HEK293 (cell line): Measurements from ENCODE around the gene GFM1.
A peak's percentile ranks its signal among the peaks of the same experiment; 100 is the strongest.

Experiments
- OVOL3 ChIP-seq: fragments of 450-650 bp; formaldehyde crosslinking; IDR thresholded peaks from 2 replicates; pipeline ENCODE4 v1.5.1; 2016; ENCODE audit warnings: missing biosample characterization, missing genetic modification characterization
- ZBTB48 ChIP-seq: fragments of 450-650 bp; formaldehyde crosslinking; IDR thresholded peaks from 2 replicates; pipeline ENCODE4 v1.5.1; 2016; ENCODE audit warnings: missing biosample characterization, missing genetic modification characterization
- ZNF670 ChIP-seq: fragments of 450-650 bp; formaldehyde crosslinking; IDR thresholded peaks from 2 replicates; pipeline ENCODE4 v1.5.1; 2016; ENCODE audit warnings: missing biosample characterization, missing genetic modification characterization, low read depth
- ZNF768 ChIP-seq: fragments of 450-650 bp; formaldehyde crosslinking; IDR thresholded peaks from 2 replicates; pipeline ENCODE4 v1.5.1; 2018; ENCODE audit warnings: missing biosample characterization, mild to moderate bottlenecking, missing genetic modification characterization
- ZSCAN30 ChIP-seq: fragments of 450-650 bp; IDR thresholded peaks from 2 replicates; pipeline ENCODE4 v1.5.1; 2018; ENCODE audit warnings: missing biosample characterization, mild to moderate bottlenecking, missing genetic modification characterization, moderate library complexity
- TF ChIP-seq, protein P1 (sequence below): fragments of 450-650 bp; formaldehyde crosslinking; IDR thresholded peaks from 2 replicates; pipeline ENCODE4 v1.5.1; 2016; ENCODE audit warnings: missing biosample characterization, missing genetic modification characterization

DNA sequence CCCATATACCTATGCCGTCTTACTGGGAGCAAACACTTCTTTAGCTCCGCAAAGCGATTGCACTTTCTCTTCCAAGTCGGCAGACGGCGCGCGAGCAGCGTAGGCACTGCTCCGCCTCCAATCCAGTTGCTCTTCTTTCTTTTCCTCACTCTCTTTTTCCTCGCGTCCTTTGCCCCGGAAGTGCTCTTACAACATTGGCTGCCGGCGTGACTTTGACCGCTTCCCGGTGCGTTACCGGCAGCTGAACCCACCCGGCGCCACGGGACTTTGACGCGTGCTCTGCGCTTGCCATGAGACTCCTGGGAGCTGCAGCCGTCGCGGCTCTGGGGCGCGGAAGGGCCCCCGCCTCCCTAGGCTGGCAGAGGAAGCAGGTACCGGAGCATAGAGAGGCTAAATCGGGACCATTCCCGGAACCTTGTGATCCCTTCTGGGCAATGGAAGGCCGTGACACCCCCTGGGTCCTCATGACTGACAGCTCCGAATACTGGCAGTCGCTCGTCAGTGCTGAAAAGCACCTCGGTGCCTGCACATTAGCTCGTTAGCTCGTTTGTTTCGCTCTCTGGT lies at the start of gene GFM1:
- TF ChIP-seq, protein P1, sequence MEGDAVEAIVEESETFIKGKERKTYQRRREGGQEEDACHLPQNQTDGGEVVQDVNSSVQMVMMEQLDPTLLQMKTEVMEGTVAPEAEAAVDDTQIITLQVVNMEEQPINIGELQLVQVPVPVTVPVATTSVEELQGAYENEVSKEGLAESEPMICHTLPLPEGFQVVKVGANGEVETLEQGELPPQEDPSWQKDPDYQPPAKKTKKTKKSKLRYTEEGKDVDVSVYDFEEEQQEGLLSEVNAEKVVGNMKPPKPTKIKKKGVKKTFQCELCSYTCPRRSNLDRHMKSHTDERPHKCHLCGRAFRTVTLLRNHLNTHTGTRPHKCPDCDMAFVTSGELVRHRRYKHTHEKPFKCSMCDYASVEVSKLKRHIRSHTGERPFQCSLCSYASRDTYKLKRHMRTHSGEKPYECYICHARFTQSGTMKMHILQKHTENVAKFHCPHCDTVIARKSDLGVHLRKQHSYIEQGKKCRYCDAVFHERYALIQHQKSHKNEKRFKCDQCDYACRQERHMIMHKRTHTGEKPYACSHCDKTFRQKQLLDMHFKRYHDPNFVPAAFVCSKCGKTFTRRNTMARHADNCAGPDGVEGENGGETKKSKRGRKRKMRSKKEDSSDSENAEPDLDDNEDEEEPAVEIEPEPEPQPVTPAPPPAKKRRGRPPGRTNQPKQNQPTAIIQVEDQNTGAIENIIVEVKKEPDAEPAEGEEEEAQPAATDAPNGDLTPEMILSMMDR (tag by site-specific recombination) = peak; percentile 91
- no peak; the same call in 1 of the 2 replicates for TF ChIP-seq ZBTB48
- no peak for TF ChIP-seq ZNF768 (tag by site-specific recombination)
- no peak for TF ChIP-seq ZNF670 (tag by site-specific recombination)
- TF ChIP-seq OVOL3 (tag by site-specific recombination) = no peak
- peak; percentile 95 for TF ChIP-seq ZSCAN30 (tag by site-specific recombination)
